ENCODE measurements around the gene CIB2.
"Not testable (repeated sequence)": the region's sequence is repeated elsewhere in the genome, so short reads cannot be mapped to it uniquely, and the experiment has no call there.

Gene CIB2

DNA sequence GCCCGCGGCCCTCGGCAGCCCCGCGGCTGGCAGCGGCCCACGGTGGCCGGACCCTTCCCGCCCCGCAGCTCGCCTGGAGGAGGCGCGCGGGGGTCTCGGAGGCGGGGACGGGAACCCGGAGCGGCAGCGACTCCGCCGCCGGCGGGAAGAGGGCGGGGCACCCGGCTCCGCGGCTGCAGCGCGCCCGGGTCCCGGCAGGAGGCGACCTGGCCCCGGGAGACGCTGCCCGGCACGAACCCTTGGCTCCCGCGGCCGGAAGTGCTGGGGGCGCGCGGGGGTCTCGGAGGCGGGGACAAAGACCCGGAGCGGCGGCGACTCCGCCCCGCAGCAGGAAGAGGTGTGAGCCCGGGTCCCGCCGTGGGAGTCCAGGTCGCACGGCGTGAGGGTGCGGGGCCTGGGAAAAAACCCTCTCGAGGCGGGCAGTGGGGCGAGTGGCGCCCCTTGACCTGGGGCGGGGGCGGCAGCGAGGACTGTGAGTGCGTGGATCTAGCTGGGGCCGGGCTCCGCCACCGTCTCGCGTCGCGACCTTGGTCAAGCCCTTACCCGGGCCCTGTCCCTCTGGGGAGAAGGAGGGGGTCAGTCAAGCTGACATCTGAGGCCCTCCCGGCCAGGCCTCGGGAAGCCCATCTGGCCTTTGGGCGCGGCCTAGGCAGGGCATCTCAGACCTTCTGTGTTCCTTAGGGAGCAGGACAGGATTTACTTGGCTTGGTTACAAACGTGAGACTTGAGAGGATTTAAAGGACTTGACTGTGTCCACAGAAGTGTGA lies at the start of gene CIB2:
Gene CIB2, minus strand, starts transcription at position 151 of the 767 bp plus-strand sequence. CDS start 230 bp downstream, outside the sequence.
- DNase-seq: peak; percentile 74

GRCh38 chr15:78179906-78180305 lies 48.7 kb upstream of the CIB2 start:
- no peak for DNase-seq

DNA sequence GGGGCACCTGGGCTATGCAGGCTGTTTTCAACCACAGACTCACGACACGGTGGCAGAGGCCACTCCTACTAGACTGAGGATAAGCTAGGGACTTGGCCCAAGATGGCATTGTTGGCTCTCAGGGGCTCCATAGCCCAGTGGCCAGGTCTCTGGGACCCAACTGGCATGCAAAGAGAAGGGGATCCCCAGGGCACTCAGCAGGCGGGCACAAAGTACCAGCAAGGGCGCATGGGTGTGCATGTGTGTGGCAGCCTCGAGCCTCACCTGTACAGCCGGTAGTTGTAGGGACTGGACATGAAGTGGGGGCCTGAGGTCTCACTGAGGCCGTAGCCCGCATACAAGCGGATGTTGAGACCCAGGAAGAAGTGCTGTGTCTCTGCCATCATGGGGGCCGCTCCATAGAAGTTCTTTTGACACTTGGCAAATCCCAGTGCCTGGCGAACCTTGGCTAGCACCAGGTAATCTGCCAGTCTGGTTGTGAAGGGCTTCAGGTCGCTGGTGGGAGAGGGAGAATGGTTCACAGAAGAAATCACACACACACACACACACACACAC lies 48.1 kb upstream of the CIB2 start:
- DNase-seq: no peak

DNA sequence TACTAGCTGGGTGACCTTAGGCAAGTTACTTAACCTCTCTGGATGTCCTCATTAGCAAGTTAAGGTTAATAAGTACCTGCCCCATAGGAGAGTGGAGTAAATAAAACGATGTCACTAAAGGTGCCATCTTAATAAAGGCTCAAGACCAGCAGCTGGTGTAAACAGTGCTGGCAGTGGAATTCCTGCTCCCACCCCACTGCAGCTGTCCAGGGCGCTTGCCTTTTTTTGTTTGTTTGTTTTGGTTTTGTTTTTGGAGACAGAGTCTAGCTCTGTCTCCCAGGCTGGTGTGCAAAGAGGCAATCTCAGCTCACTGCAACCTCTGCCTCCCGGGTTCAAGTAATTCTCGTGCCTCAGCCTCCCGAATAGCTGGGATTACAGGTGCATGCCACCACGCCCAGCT lies 46.8 kb upstream of the CIB2 start:
- DNase-seq: no peak

DNA sequence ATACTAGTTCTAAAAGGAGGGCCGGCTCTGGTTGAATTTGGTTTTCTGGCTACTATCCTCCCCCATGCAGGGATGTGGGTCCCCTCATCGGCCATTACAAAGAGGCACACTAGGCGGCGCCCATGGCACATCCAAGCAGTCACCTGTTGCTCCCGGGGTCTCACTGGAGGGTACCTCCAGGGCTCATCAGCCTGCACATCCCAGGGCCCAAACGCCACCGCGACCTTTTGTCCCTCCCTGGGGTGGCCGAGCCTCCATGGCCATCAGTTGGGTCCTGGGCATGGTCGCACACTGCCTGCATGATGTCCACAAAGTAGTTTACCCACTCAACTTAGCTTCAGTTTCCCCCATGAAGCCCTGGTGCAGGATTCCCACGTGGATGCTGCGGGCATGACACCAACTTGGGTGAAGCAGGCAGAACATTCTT lies 46.2 kb upstream of the CIB2 start:
- peak; percentile 25 for DNase-seq

DNA sequence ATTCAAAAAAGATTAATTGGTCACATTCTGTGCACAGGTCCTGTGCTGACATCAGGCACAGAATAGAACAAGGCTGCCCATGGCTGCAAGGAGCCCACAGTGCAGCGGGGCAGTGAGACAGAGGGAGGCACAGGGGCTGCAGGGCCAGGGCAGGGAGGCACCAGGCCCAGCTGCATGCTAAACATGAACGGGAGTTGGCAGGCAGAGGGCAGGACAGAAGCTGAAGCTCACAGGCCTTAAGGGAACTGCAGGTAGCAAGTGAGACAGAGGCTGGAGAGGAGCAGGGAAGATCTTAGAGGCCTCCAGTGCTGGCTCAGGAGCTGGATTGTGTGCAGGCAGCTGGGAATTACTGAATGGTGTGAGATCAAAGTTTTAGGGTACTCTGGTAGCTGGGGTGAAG lies 44.1 kb upstream of the CIB2 start:
- no peak for DNase-seq

- no peak for DNase-seq
Measured at GRCh38 chr15:78174401-78174800, 43.2 kb upstream of the CIB2 start.

- DNase-seq: no peak
Measured at GRCh38 chr15:78171864-78172472, 40.7 kb upstream of the CIB2 start.

DNA sequence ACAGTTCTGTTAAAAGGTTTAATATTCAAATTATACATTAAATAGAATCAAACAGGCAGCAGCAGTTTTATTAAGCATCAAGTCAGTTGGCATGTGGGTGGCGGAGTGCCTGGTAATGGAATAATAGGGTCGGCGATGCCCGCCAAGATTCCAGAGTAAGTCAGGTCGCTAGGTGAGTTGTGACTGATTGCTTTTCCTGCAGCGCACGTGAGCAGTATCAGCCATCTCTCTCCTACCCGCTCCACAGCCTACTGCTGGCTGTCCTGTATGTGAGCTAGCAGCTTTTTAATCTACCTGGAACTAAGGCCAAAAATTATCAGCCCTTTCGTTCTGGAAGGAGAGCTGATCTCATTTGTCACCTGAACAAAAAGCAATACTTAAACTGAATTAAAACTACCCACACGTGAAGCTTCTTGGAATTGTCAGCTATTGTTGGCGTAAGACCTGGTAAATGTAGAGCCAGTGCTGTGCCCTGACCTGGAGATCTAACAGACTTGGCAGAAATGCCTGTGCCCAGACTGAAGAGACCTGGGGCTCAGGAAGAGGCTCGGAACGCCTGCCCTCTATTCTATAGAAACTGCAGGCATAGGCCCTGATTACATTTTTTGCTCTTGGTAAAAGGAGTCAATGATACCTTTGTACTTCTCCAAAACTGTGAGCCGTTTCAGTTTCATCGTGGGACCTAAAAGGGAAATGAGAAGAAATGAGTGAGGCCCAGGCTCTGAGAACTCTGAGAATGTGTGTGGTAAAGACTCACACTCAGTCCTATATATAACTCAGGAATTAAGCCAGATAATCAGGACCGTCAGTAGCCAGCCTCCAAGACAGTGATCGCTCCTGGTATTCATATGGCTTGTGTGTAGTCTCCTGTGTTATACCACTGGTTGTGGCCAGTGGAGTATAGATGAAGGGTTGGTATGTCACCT lies 39.9 kb upstream of the CIB2 start:
- no peak for DNase-seq

DNA sequence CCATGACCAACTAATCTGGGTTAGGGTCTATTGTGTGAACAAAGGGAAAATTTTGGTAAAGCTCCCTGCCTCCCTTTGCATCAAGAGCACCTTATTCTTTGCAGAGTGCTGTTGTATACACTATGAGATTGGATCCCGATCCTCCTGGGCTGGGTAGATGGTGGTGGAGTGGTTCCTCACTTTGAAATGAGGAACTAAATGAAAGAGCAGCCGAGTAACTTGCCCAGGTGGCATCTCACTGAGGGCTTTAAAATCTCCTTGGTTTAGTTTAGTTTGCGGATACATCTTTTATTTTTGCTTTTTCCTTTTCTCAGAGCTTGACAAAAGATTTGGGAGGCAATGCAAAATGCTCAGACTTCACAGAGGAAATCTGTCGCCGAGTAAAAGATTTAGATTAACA lies 37.4 kb upstream of the CIB2 start:
- DNase-seq: no peak

GRCh38 chr15:78167227-78167888 lies 36.1 kb upstream of the CIB2 start:
- peak; percentile 22 for DNase-seq

- DNase-seq: no peak
Measured at GRCh38 chr15:78164010-78164409, 32.8 kb upstream of the CIB2 start.

GRCh38 chr15:78162038-78162437 lies 30.8 kb upstream of the CIB2 start:
- peak; percentile 41 for DNase-seq

DNA sequence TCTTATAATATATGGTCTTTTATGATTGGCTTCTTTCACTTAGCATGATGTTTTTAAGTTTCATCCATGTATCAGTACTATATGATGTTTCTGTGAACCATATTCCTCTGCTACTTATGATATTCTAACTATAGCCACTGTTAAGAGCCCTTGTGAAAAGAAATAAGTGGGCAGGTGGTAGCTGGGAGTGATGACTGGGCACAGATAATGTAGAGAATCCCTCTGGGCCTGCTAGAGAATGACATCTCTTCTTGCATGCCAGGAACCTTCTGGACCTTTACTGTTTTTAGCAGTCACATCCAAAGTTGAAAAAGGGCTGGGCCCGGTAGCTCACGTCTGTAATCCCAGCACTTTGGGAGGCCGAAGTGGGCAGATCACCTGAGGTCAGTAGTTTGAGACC lies 28.1 kb upstream of the CIB2 start:
- DNase-seq: no peak

GRCh38 chr15:78157203-78157602 lies 26.0 kb upstream of the CIB2 start:
- DNase-seq: no peak

DNA sequence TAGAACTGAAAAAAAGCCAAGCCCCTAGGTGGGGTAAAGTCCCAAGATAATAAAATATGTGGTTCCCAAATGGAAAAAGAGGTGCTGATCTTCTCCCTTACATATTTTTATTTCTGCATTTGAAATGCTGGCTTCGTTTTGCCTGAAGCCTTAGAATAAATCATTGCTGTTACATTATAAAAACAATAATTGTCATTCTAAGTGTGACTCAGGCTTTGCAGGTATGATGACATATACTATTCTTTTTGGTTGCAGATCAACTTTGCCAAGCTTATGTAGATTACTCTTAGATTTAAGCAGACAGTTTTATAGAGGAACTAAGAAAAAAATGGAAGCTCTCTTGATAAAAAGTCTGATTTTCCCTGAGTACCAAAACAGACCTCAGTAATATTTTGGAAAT lies 25.4 kb upstream of the CIB2 start:
- DNase-seq: no peak

GRCh38 chr15:78155355-78155939 lies 24.2 kb upstream of the CIB2 start:
- no peak for DNase-seq

DNA sequence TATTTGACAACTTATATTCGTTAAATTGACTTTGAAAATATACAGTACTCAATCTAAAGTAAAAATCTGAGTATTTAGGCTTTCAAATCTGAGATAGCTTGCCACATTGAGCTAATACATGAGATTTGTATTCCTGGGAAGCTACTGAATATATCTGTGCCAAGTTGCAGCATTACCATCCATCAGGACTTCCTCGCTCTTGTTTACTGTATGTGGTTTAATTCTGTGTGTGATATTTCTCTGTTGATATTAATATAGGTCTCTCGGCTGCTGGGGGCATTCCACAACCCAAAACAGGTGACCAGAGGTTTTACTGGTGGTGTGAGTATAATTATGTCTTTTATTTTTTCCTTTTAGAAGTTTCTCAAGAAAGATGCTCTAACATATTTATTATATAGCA lies 23.7 kb upstream of the CIB2 start:
- no peak for DNase-seq

DNA sequence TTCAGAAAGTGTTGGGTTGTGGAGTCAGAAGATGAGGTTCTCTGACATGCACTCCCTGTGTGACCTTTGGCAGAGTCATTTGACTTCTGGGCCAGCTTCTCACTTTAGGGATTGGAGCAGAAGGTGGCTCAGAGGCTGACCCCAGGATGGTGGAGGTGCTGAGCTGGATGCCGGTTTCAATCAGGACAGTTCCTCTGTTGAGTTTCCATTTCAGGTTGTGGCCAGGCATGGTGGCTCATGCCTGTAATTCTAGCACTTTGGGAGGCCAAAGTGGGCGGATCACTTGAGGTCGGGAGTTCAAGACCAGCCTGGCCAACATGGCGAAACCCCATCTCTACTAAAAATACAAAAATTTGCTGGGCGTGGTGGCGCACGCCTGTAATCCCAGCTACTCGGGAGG lies 19.8 kb upstream of the CIB2 start:
- not testable (repeated sequence) for DNase-seq

- no peak for DNase-seq
Measured at GRCh38 chr15:78149805-78150751, 18.8 kb upstream of the CIB2 start.

Measured in stimulated activated CD4-positive, alpha-beta T cell treated with anti-CD3 and anti-CD28 coated beads, Interleukin-4, amount 100 ng/mL, for 24 hours (primary cell).